SJSA1 (cell line): Measurements from ENCODE around the gene HAUS3. TPM values are rescaled to one million over a fixed set of nuclear protein-coding genes. Genes with fewer than 3 reads are reported as not detected.

ENCODE experiments used
- total RNA-seq: library from RNA; depleted of rRNA; stranded (reverse); fragments of >200 nt; shearing (Covaris generic); gene quantifications from 2 replicates; pipeline ENCODE4 v1.2.3, GENCODE V29; 2014; rRNA removed

HAUS3 gene
- total RNA-seq, 1 experiment from 2014 or later: 10.0 TPM

Other genes starting within 250 kb of the HAUS3 start
- 7.5 and 9.2 TPM in 2 replicates for gene NELFA, start 233.1 kb downstream of the HAUS3 start, total RNA-seq
- gene NAT8L, start 182.8 kb downstream of the HAUS3 start, total RNA-seq: not detected in 2 replicates
- 0.61 TPM in 1 of 2 replicates, not detected in the other for gene POLN, start within 50 bp of the HAUS3 start, total RNA-seq
- 8.7 and 11.7 TPM in 2 replicates for gene MXD4, start 20.0 kb upstream of the HAUS3 start, total RNA-seq
- gene ZFYVE28, start 176.5 kb upstream of the HAUS3 start, total RNA-seq: 0.11 TPM in 1 of 2 replicates, not detected in the other
- not detected in 2 replicates for gene CFAP99, start 176.8 kb upstream of the HAUS3 start, total RNA-seq
- 34.1 and 59.8 TPM in 2 replicates for gene RNF4, start 227.0 kb upstream of the HAUS3 start, total RNA-seq